NCI-H510A treated with DMSO at 0.1 percent for 48 hours (cell line): Measurements from ENCODE around the gene GIPC2.

Experiments used
- DNase-seq: peaks from one replicate; lab custom pipeline; 2025; lab: John Stamatoyannopoulos, UW

The GIPC2 gene

DNA sequence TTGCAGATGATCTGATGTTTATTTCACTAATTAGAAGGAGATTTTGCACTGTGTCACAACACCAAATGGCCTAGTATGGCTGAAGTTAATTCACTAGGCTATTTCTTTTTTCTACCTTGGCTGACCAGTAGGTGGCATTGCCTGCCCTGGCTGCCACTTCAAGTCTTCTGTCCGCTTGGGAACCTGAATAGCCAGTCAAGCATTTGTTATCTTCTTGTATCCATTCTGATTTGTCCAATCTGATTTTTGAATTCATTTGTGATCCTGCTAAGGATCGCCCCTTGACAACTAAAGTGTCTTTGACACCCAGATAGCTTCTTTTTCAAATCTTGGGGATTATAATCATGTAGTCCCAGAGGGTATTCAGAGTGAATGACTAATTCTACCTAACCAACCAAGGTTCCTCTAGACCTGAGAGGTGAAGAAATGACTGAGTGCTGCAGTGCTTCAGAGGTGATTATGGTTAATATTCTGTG, 99.4 kb downstream of the GIPC2 start:
- DNase-seq, result peak; percentile 90

DNA sequence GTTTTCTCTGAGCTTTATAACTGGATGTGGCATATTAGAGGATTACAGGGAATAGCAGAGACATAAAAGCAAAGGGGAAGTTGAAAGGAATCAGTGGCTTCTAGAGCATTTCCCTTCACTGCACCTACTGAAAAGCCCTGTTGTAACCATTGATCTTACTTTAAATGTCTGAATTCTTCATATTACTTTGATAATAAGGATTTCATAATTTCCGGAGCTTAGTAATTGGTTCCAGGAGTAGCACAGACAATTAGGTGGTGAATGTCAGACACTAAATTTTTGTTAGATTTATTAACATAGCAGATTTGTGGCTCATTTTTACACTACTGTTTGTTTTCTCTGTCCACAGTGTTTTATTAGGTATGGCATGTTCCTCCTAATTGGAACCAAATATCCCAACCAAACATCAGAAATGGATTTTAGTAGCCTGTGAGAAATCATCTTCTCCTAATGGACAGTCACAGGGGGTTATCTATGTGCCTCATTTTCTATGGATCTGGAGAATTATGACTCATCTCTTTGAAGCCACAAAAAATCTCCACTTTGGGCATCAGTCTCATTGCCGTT, 100.5 kb downstream of the GIPC2 start:
- no peak for DNase-seq

DNA sequence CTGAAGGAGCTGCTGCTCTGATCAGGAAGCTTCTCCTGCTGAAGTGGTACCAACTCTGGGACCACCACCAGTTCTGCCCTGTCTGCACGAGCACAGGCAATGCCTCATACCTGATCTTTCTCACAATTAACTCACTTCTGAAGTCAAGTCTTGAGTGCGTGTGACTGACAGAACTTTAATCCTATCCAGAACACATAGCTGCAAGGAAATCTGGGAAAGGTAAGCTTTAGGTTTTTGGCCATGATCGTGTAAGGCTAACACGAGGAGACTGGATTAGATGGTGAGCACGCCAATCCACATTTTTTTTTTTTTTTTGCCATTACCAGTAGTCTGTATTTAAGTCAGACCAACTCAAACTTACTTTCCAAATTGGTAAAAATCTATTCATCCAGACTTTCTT, 101.3 kb downstream of the GIPC2 start:
- DNase-seq, result no peak

- no peak for DNase-seq
Measured at GRCh38 chr1:78153092-78153736, 107.4 kb downstream of the GIPC2 start.

GRCh38 chr1:78155121-78155520, 109.4 kb downstream of the GIPC2 start:
- no peak for DNase-seq

GRCh38 chr1:78156805-78157521, 111.2 kb downstream of the GIPC2 start:
- DNase-seq, result no peak

GRCh38 chr1:78165816-78166215, 120.0 kb downstream of the GIPC2 start:
- no peak for DNase-seq

DNA sequence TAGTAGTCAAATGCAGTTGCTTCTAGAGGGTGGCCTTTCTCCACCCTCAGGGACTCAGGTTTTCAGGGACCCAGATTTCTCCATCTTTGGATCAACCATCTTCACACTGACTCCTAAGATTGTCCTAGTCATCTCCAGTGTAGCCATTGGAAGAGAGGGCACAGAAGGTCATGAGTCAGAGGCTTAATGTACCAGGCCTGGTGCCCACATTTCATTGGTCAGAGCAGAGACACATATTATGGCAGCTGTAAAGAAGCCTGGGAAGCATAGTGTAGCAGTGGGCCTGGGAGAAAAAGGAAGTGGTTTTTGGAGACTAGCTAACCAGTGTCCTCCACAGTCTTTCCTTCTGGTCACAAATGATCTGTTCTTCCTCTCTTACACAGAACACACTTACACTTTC, 122.5 kb downstream of the GIPC2 start:
- DNase-seq, result no peak

GRCh38 chr1:78170859-78171258, 125.1 kb downstream of the GIPC2 start:
- DNase-seq, result no peak

GRCh38 chr1:78171736-78172590, 126.2 kb downstream of the GIPC2 start:
- no peak for DNase-seq

DNA sequence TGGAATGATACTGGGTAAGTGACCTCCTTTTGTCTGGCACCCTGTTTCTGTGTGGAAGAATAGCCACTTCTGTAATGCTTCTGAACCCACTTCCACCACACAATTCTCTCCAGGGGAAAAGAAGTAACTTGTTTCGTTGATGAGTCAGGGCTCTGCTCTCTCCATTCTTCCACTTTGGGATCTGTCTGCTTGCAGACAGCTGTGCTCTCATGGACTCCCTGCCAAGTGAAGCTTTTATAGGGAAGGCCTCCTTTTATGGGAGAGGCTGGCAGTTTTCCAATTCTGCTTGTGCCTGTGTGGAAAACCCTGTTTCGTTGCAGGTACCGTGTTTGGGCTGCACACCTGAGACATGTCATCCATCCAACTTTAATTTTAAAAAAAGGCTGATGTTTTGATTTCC, 130.7 kb downstream of the GIPC2 start:
- peak; percentile 89 for DNase-seq

- no peak for DNase-seq
Measured at GRCh38 chr1:78177708-78178270, 132.0 kb downstream of the GIPC2 start.

GRCh38 chr1:78178816-78179215, 133.1 kb downstream of the GIPC2 start:
- no peak for DNase-seq

GRCh38 chr1:78184460-78185072, 138.8 kb downstream of the GIPC2 start:
- DNase-seq, result no peak
